ENCODE data around the gene LRRC28.

LRRC28 gene

GRCh38 chr15:99307735-99308134 is 56.5 kb downstream of the LRRC28 start:
- DNase-seq = no peak

GRCh38 chr15:99310745-99311144 is 59.5 kb downstream of the LRRC28 start:
- DNase-seq = no peak

GRCh38 chr15:99312228-99312627 is 60.9 kb downstream of the LRRC28 start:
- no peak for DNase-seq

- DNase-seq = no peak
These were observed 61.5 kb downstream of the LRRC28 start for GRCh38 chr15:99312794-99313193.

- DNase-seq = no peak
These were observed 64.4 kb downstream of the LRRC28 start for GRCh38 chr15:99315636-99316035.

- peak; percentile 0 for DNase-seq
These were observed 69.3 kb downstream of the LRRC28 start for GRCh38 chr15:99320374-99321215.

GRCh38 chr15:99321468-99321867 is 70.2 kb downstream of the LRRC28 start:
- no peak for DNase-seq

GRCh38 chr15:99322643-99323405 is 71.5 kb downstream of the LRRC28 start:
- no peak for DNase-seq

- no peak for DNase-seq
These were observed 72.9 kb downstream of the LRRC28 start for GRCh38 chr15:99324082-99324620.

- DNase-seq = no peak
These were observed 73.4 kb downstream of the LRRC28 start for GRCh38 chr15:99324700-99325099.

GRCh38 chr15:99326235-99326634 is 75.0 kb downstream of the LRRC28 start:
- DNase-seq = no peak

- no peak for DNase-seq
These were observed 77.1 kb downstream of the LRRC28 start for GRCh38 chr15:99328106-99329072.

- no peak for DNase-seq
These were observed 80.1 kb downstream of the LRRC28 start for GRCh38 chr15:99331381-99331780.

GRCh38 chr15:99333413-99333812 is 82.1 kb downstream of the LRRC28 start:
- DNase-seq = no peak

GRCh38 chr15:99333981-99334380 is 82.7 kb downstream of the LRRC28 start:
- no peak for DNase-seq

GRCh38 chr15:99335508-99335907 is 84.2 kb downstream of the LRRC28 start:
- DNase-seq = no peak

GRCh38 chr15:99336794-99337193 is 85.5 kb downstream of the LRRC28 start:
- no peak for DNase-seq

- no peak for DNase-seq
These were observed 89.1 kb downstream of the LRRC28 start for GRCh38 chr15:99340347-99340746.

- DNase-seq = no peak
These were observed 90.5 kb downstream of the LRRC28 start for GRCh38 chr15:99341786-99342185.

- DNase-seq = no peak
These were observed 91.9 kb downstream of the LRRC28 start for GRCh38 chr15:99343208-99343607.

- no peak for DNase-seq
These were observed 92.7 kb downstream of the LRRC28 start for GRCh38 chr15:99343881-99344551.

GRCh38 chr15:99344639-99345038 is 93.4 kb downstream of the LRRC28 start:
- no peak for DNase-seq
